BE2C (cell line): ENCODE data around the gene WDR82.

Experiments used
- DNase-seq: peaks from one replicate; pipeline ENCODE4 v3.0.0-alpha.2; 2020
- H3K27me3 ChIP-seq: fragments of 250-450 bp; sonication (Bioruptor Pico); 2 replicates; pipeline ENCODE4 v1.5.1; 2020; ENCODE audit warnings: mild to moderate bottlenecking
- H3K36me3 ChIP-seq: fragments of 250-450 bp; sonication (Bioruptor Pico); 2 replicates; pipeline ENCODE4 v1.5.1; 2020; ENCODE audit warnings: mild to moderate bottlenecking
- H3K4me1 ChIP-seq: fragments of 250-450 bp; sonication (Bioruptor Pico); 2 replicates; pipeline ENCODE4 v1.5.1; 2020
- H3K4me3 ChIP-seq: 2 replicates; pipeline ENCODE4 v1.5.1; 2011; ENCODE audit warnings: low read depth, low read length
- H3K9me3 ChIP-seq: fragments of 250-450 bp; sonication (Bioruptor Pico); 2 replicates; pipeline ENCODE4 v1.5.1; 2020
- CTCF ChIP-seq: IDR thresholded peaks from 2 replicates; pipeline ENCODE4 v1.5.1; 2012; ENCODE audit warnings: mild to moderate bottlenecking, low read depth, low read length

Gene WDR82

GRCh38 chr3:52227117-52227516, 51.3 kb downstream of the WDR82 start:
- H3K27me3 ChIP-seq, result no peaks in the 10 kb centered on the region
- DNase-seq, result no peak
- no peaks in the 10 kb centered on the region for H3K9me3 ChIP-seq
- no peaks in the 10 kb centered on the region for H3K4me1 ChIP-seq
- TF ChIP-seq CTCF, result no peak
- H3K36me3 ChIP-seq, result peaks cover 9% of the 10 kb centered on the region
- no peak overlapping the region for H3K4me3 ChIP-seq

- Histone ChIP-seq H3K27me3 (no peaks in the 10 kb centered on the region), H3K4me1 (no peaks in the 10 kb centered on the region), H3K36me3 (peaks cover 8% of the 10 kb centered on the region), H3K4me3 (no peak overlapping the region), H3K9me3 (no peaks in the 10 kb centered on the region)
- no peak for TF ChIP-seq CTCF
- no peak for DNase-seq
Observed at GRCh38 chr3:52226229-52226817, 52.1 kb downstream of the WDR82 start.

GRCh38 chr3:52225452-52226228, 52.8 kb downstream of the WDR82 start, which contains the start of gene TLR9:
Gene TLR9, minus strand, starts transcription at chr3:52225645. Its CDS starts 116 bp downstream, at chr3:52225529.
- DNase-seq, result no peak
- no peak for TF ChIP-seq CTCF
- H3K4me1 ChIP-seq, result no peaks in the 10 kb centered on the region
- peaks cover 3% of the 10 kb centered on the region; the same call in 1 of the 2 replicates for H3K36me3 ChIP-seq
- H3K4me3 ChIP-seq, result no peak within 1 kb of the TSS
- no peaks in the 10 kb centered on the region for H3K9me3 ChIP-seq
- no peaks in the 10 kb centered on the region for H3K27me3 ChIP-seq

GRCh38 chr3:52223449-52224408, 54.7 kb downstream of the WDR82 start:
- no peaks in the 10 kb centered on the region for H3K4me1 ChIP-seq
- H3K36me3 ChIP-seq, result no peaks in the 10 kb centered on the region
- no peaks in the 10 kb centered on the region for H3K27me3 ChIP-seq
- H3K9me3 ChIP-seq, result no peaks in the 10 kb centered on the region
- no peak for DNase-seq
- TF ChIP-seq CTCF, result no peak
- H3K4me3 ChIP-seq, result no peak overlapping the region

GRCh38 chr3:52222319-52223221, 55.9 kb downstream of the WDR82 start:
- Histone ChIP-seq H3K4me1 (no peaks in the 10 kb centered on the region), H3K36me3 (no peaks in the 10 kb centered on the region), H3K4me3 (no peak overlapping the region), H3K9me3 (no peaks in the 10 kb centered on the region), H3K27me3 (no peaks in the 10 kb centered on the region)
- DNase-seq, result no peak
- TF ChIP-seq CTCF, result no peak
